NK-92 (cell line): ENCODE measurements around the gene CAP2.
"Not testable (repeated sequence)": the region's sequence is repeated elsewhere in the genome, so short reads cannot be mapped to it uniquely, and the experiment has no call there.

Experiments
- DNase-seq: peaks from one replicate; lab custom pipeline; 2025; ENCODE audit not compliant: unreplicated experiment; lab: John Stamatoyannopoulos, UW

Gene CAP2

GRCh38 chr6:17562636-17563035 lies 169.2 kb downstream of the CAP2 start:
- no peak for DNase-seq

GRCh38 chr6:17565399-17565798 lies 172.0 kb downstream of the CAP2 start:
- no peak for DNase-seq

- DNase-seq, result no peak
Observed at GRCh38 chr6:17574866-17575560, 181.6 kb downstream of the CAP2 start.

GRCh38 chr6:17577059-17577458 lies 183.7 kb downstream of the CAP2 start:
- no peak for DNase-seq

GRCh38 chr6:17580518-17581048 lies 187.2 kb downstream of the CAP2 start:
- DNase-seq, result no peak

- DNase-seq, result not testable (repeated sequence)
Observed at GRCh38 chr6:17581282-17581681, 187.9 kb downstream of the CAP2 start.

GRCh38 chr6:17583811-17584210 lies 190.4 kb downstream of the CAP2 start:
- DNase-seq, result no peak

GRCh38 chr6:17584241-17584803 lies 190.9 kb downstream of the CAP2 start:
- no peak for DNase-seq

GRCh38 chr6:17585766-17586490 lies 192.5 kb downstream of the CAP2 start:
- no peak for DNase-seq

- DNase-seq, result not testable (repeated sequence)
Observed at GRCh38 chr6:17586623-17587022, 193.2 kb downstream of the CAP2 start.

- DNase-seq, result no peak
Observed at GRCh38 chr6:17588011-17588410, 194.6 kb downstream of the CAP2 start.

- DNase-seq, result no peak
Observed at GRCh38 chr6:17589406-17590096, 196.2 kb downstream of the CAP2 start.

- no peak for DNase-seq
Observed at GRCh38 chr6:17591287-17591686, 197.9 kb downstream of the CAP2 start.

- DNase-seq, result no peak
Observed at GRCh38 chr6:17593246-17593645, 199.9 kb downstream of the CAP2 start.

GRCh38 chr6:17596085-17596484 lies 202.7 kb downstream of the CAP2 start:
- DNase-seq, result no peak

GRCh38 chr6:17599877-17600526 lies 206.6 kb downstream of the CAP2 start, which contains the start of gene FAM8A1:
Gene FAM8A1, plus strand, starts transcription at chr6:17600302. Its CDS starts 108 bp downstream, at chr6:17600410.
- peak; percentile 57 for DNase-seq

- DNase-seq, result no peak
Observed at GRCh38 chr6:17600527-17601385, 207.4 kb downstream of the CAP2 start.

GRCh38 chr6:17601386-17601703 lies 207.9 kb downstream of the CAP2 start:
- DNase-seq, result no peak

GRCh38 chr6:17602888-17603287 lies 209.5 kb downstream of the CAP2 start:
- no peak for DNase-seq

- no peak for DNase-seq
Observed at GRCh38 chr6:17606606-17607005, 213.2 kb downstream of the CAP2 start.
